NAMALWA (cell line): ENCODE data around the gene NUTM2B.
"Not testable (repeated sequence)": the region's sequence is repeated elsewhere in the genome, so short reads cannot be mapped to it uniquely, and the experiment has no call there.

Experiments
- DNase-seq: peaks from one replicate; pipeline ENCODE4 v3.0.0-alpha.2; 2015; ENCODE audit warnings: low spot score

NUTM2B gene

GRCh38 chr10:79748510-79748909 is 45.5 kb downstream of the NUTM2B start:
- not testable (repeated sequence) for DNase-seq

GRCh38 chr10:79753601-79754000 is 50.6 kb downstream of the NUTM2B start:
- DNase-seq, result not testable (repeated sequence)

- DNase-seq, result not testable (repeated sequence)
Measured at GRCh38 chr10:79758297-79758993, 55.4 kb downstream of the NUTM2B start.
